ENCODE results near the gene OSBP2.

- no peak for TF ChIP-seq CTCF (conservative IDR thresholded peaks at IDR 0.05; ENCODE audit: low read length)
- TF ChIP-seq EZH2phosphoT487 (IDR thresholded peaks at IDR 0.05; ENCODE audit: borderline replicate concordance), result no peak
These were observed 27.6 kb upstream of the OSBP2 start for GRCh38 chr22:30667107-30667493.

All from Loucy (cell line).